Renal cortical epithelial cell (primary cell): ENCODE results near the gene ELMO1. TPM values are rescaled to one million over a fixed set of nuclear protein-coding genes. Genes with fewer than 3 reads are reported as not detected.
A peak's percentile ranks its signal among the peaks of the same experiment; 100 is the strongest.

Experiments used
- DNase-seq: peaks from one replicate; pipeline ENCODE4 v3.0.0-alpha.2; 2011; ENCODE audit warnings: low read depth
- total RNA-seq: library from RNA; depleted of rRNA; stranded (reverse); fragments of >200 nt; gene quantifications from 2 replicates; pipeline ENCODE4 v1.2.3, GENCODE V29; 2014

The ELMO1 gene
- total RNA-seq, 1 donor from 2014 or later, result 1.7 TPM

DNA sequence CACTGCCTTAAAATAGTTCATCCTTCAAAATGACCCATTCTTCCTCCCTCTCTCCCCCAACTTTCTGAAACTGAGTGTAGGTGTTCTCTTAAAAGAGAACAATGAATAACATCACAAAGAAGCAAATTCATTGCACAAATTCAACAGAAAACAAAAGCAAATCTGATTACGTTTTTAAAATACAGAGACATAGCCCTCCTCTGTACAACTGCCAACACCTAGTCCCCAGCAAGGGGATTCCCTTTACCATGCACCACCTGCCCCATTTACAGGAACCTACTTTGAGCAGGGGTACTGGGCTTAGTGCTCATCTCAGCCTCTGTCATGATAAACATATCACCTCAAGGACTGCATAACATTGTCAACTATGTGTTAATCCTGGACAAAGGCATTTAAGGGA is 421.6 kb downstream of the ELMO1 start:
- DNase-seq, result no peak

DNA sequence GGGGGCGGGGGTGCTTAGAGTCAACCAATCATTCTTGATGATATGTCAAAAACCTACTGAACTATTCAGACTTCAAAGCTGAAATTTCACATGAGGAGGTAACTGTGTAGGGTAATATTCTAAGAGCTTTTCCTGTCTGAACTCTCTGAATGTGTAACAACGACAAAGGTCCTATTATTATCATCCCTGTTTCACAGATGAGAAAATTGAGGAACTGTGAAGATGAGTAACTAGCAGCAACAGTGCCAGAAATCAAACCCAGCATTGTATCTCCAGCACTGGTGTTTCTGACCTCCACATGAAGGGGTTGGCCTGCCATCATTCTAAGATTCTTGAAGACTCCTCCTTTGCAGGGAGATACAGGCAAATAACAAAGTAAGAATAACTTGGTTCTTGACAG is 429.7 kb downstream of the ELMO1 start:
- no peak for DNase-seq

DNA sequence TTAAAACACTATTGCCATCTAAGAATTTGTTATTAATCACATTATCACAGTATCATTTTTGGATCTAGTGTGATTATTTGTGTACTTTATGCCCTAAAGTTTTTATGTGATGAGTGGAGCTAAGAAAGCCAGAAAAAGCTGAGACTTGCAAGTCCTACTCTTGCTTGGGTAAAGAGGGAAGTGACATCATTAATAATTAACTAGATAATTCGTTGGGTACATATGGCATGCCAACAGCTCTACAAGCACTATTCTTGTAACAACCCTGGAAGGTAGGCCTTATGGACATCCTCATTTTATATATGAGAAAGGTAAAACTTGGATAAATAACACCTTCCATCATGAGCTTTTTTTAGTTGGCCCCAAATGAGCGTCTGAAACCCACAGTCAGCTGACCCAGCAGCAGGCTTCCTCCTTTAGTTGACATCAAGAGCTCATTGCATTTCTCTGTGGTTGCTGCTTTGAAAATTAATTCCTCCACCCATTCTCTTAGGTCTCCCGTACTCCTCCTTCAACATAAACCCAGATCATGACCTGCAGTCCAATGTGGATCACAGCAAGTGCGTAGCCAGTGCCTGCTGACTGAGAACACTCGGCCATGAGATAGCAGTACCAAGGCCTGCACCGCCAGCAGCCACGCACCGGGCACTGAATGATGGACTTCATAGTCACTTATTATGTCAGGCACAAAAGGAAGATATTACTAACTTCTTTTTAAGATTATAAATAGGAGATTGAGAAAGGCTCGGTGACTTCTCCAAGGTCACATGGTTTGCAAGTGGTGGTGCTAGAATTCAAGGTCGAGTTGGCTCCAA is 432.4 kb downstream of the ELMO1 start:
- DNase-seq, result peak; percentile 33

DNA sequence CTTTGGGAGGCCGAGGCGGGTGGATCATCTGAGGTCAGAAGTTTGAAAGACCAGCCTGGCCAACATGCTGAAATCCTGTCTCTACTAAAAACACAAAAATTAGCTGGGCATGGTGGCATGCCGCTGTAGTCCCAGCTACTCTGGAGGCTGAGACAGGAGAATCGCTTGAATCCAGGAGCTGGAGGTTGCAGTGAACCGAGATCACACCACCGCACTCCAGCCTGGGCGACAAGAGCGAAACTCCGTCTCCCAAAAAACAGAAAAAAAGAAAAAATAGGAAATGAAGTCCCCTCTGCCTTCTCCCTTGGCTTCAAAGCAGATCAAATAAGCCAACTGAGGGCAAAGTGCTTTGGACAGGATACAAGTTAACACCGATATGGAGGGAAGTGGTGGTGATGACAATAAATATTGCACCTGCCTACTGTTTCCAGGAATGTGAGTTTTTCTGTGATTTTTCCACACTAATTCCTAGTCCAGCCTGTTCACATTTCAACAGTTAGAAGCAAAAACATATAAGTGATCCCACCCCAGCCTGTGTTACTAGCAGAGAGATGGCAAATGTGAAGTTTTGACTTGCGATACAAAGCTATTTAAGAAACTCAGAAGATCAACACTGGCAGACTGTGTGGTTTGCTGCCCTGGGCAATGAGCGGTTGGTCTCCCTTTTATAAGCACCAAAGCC is 433.2 kb downstream of the ELMO1 start:
- DNase-seq, result no peak

DNA sequence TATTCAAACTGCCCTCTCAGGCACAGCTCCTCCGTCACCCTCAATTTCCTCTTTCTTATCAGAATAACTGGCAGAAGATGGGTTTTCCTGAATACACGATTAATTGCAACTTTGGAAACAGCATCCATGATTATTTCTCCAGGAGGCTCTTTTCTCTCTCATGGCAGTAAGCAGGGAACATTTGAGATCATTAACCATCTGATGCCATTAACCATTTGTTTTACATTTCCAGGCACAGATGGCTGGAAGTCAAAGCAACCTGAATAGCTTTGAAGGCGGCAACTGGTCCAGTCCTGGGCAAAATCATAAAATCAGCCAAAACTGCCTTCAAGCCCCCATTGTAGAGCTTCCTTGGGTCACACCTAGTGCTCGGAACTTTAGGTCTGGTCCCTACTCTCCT is 434.9 kb downstream of the ELMO1 start:
- DNase-seq, result no peak

DNA sequence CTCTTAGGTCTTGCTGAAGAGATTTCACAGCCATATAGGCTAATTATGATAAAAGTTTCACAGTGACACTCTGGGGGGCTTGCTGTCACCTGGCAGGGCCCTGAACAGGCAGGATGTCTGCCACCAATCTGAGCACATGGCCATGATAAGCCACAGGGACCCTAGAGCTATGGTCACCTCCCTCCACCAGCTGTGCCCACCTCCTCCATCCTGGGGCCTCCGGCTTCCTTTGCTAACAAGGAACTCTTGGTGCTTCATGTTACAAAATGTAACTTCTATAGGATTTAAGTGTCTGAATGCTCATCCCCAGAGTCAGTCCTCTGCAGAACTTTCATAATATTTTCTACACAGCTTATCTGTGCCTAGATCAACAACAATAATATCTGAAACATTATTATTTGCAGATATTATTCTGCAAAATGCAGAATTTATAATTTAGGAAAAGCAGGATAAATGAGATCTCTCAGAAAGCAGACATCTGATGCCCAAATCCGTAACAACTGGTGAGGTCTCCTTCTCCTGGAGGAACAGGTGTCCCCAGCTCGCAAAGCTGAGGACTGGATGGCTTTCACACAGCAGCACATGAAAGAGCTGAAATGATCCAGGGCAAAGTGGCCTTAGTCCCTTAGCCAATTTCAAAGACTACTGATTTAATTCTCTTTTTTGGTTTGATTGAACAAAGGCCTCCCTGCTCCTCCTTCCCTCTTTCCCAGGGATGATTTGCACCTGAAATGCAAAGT is 437.3 kb downstream of the ELMO1 start:
- DNase-seq, result no peak

DNA sequence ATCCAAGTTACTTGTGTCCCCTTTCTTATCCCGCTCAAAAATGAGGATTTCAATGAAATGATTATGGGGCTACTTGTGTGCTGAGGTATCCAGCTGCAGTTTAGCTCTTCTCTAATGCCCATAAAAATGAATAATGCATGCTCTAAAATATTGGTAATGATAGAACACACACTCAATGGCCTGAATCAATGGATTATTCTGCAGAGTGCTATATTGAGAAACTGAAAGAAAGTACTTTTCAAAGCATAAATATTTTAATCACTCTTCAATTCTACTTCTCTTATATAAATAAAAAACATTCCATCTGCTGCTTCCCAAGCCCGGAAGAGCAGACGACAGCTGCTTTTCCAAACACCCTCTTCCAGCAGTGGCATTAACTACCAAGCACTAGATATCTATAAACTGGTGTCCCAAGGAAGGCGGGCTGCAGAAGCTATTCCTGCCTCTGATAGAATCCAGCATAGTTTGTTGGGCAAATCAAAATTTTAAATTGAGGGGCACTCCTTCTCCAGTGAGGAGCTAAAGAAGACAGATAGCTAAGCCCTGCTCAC is 439.5 kb downstream of the ELMO1 start:
- DNase-seq, result no peak

DNA sequence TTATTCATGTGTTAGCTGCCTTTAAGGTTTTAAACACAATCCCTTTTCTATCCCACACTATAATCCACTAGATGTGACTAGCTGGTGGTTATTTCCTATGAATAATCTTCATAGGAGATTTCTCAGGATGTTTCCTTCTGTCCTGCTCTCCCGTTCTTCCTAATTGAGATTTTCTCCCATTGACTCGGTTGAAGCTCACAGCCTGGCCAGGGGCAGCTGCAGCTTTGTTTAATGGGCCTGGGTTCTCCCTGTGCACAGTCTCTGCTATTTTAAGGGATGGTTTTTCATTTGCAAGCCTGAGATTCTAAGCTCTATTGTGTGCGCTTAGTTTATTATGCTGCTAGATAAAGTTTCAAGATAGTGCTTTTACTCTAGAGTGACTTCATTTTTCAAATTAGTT is 441.0 kb downstream of the ELMO1 start:
- DNase-seq, result no peak

DNA sequence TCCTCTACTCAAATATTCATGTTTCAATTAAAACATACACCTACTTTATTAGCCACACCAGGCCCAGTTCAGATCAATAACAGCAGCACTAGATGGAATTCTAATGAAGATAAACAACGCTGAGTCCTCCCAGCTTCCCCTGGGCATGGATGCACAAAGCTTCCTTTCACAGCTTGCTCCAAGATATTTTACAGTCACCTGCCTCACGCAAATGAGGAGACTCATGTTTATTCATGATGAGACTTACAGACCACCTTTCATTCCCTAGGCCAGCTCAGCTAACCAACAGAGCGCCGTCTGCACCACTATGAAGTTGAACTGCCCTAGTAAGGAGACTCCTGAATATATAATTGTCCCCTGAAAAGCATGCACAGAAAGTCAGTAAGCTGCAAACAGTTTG is 441.4 kb downstream of the ELMO1 start:
- no peak for DNase-seq

DNA sequence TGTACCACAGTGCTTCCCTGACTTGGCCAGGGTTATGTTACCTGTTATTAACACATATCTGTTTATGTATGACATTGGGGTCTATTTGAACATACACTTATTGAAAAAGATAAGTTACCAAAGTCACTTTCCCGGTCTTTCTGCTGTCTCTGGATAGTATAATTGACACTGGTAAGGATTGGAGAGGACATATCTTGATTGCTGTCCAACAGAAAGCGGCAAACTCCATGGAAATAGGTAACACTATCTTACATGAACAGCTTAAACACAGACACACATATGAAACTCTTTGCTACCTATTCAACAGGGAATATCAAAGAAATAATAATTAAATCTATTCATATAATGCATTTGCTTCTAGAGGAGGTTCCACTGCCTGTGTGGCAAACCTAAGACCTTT is 441.9 kb downstream of the ELMO1 start:
- no peak for DNase-seq

DNA sequence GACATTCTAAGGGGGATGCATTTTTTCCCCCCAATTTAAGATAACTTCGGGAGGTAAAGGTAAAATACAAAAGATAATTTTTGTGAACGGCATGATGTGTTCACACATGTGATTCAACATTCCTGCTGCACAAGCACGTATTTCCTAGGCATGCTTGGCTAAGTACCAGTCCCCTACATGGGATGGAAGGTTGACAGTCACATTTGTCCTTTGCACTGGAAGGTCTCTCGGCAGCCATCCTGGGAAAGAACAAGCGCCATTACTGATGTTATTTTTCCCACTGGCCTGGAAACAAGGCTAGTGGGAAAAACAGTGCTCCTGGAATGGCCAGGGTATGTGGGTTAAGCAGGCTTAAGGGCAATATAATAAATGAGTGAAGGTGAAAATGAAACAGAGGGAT is 448.2 kb downstream of the ELMO1 start:
- no peak for DNase-seq

DNA sequence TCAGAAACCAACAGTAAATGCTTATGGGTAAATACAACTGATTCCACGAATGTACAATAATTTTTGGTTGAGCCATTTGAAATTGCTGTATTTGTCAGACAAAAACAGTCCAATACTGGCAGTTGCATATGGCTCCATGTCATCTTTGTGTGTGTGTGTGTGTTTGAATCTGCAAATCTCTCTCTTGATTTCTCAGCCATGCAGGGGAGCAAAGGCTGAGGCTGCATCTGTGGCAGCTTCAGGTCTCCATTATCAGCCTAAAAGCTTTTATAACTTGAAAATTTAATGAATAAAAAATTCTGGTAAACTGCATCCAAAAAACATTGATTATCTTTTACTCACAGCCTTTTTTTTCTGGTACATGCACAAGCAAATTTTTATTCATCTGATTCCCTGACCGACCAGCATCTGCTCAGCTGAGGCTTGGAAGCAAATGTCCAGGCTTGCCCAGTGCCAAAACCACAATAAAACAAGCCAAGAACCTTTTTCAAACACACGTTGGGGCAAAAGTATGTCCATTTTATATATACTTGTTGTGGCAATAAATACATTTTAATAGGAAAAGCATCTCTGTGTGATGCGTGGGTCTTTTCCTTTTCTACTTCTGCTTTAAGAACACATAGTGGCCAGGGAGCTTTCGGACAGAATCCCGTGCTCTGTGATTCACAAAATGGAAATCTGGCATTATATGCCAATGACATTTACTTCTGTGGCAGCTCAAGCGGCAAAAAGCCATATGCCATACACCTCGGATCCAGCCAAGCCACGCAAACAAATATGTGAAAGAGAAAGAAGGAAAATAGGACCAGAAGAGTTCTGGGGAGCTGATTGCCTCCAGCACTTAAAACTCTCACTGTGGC is 448.8 kb downstream of the ELMO1 start:
- DNase-seq, result no peak

DNA sequence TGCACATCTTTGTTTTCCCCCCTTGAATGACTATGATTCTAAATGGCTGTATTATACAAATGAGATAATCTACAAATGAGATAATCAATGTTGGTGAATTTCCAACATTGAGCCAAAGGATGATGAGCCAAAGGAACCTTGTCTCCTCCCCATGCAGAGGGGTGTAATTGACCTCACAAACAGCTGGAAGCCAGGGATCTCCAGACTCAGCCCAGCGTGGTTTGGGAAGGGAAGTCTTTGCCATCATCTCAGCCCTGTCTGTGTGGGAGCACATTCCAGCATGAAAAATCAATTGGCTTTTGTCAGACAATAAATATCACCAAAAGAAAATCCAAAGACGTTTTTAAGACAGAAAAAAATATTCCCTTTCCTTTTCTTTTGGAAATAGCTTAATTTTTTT is 452.9 kb downstream of the ELMO1 start:
- DNase-seq, result no peak

DNA sequence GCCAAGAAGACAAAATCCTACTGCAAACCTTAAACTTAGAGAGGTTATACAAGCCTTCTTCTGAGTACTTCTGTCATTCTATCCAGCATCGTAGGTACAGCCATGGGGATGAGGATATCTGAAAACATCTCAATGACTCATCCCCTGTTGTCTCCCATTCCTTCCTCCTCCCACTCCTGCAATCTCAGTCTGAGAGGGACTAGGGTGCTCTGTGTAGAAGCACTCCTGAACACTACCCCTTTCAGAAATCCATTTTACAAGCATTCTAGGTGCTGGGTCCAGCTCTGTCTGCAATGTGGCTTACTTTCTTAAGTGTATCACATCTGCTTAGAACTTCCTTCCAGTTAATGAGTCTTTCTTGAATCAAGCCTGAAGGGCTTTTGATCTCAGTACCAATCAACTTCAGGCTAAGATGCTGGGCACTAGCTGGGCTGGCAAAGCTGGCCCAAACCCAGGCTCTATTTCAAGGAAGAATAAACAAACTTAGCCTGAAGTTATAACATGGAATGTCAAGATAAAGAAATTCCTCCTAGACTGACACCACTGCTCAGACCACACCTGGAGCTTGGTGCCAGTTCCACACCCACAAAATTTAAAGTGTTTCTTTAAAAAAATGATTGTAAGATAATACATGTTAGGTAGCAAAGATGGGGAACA is 454.1 kb downstream of the ELMO1 start:
- no peak for DNase-seq

DNA sequence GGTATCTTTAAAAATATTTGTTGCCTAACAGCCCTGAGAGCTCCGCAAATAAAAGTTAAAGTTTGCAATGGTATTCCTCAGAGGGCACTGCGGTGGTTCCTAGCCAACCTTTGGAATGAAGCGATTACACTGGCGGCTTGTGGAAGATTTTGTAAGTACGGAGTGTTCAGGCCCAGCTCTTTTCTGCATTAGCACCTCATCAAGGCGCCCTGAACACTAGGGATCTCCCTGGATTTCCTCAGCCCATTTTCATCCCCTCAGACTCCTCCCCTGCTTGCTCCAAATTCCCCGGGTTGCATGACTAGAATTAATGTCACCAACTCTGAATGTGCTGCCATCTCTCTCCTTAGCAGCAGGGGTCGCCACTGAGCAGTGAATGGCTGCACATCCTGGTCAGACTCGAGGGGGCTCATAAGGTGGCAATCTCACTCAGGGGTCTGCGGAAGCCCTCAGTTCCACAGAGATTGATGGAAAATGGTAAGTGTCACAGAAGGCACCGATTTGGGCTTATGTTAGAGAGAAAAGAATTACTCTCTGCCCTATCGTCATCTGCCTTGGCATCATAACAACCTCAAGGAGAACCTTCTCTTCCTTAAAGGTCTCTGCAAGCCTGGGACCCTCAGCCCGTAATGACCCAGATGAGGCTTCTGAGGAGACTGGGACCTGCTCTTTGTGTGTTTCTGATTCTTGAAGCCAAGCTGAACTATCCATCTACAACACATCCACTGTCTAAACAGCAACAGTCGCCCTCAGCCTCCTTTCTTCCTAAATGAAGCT is 461.5 kb downstream of the ELMO1 start:
- peak; percentile 47 for DNase-seq

DNA sequence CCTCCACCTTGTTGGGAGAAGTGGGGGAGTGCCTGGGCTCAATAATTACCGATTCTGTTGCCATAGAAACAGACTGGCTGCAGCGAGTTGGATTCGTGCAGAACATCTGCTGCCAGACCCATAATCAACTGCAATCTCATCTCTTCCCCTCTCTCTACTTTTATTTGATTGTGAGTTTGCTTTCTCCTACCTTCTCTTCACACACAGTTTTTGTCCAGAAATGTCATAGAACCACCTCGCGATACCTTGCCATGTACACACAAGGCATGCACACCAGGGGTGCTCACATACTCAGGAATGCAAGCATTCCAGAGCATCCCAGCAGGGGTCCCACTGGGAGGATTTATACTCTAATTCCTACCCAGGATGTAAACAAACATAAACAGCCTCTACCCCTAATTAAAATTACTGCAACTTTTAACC is 462.1 kb downstream of the ELMO1 start:
- DNase-seq, result peak; percentile 7

DNA sequence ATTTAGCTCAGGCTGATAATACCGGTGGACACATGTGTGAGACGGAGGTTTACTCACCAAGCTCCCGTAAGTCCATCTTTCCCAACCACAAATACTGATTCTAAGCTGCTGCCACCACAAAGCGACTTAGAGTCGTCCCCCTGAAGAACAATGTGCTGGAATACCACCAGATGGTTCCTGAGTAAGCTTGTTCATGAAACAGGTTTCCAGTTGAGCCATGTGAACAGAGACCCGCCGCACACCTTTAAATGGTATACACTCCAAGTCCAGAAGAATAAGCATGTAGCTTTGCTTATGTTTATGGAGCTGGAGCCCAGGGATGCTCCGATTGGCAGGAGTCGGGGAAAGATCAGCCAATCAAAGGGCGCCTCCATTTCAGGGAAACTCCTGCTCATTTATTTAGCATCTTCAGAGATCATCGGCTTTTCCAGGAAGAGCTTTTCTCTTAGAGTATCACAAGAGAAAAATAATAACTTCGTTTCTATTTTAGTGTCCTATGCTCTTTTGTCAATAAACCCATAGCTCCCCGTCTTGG is 462.7 kb downstream of the ELMO1 start:
- DNase-seq, result no peak

DNA sequence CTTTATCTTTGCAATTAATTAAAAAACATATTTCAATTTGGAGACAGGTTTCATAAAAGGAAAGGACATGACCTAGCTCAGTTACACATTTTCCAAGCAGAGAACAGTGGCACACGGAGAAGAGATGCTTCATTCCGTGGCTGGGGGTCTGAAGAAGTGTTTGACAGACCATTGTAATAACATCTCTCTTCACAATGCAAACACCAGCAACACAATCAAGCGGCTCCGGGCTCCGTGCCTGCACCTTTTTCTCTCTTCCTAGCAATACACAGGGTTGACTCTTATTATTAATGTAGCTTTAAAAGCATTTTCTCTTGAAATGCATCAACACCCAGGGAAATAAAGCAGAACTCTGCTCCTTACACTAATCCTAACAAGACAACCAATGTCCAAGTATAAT is 463.3 kb downstream of the ELMO1 start:
- DNase-seq, result no peak

DNA sequence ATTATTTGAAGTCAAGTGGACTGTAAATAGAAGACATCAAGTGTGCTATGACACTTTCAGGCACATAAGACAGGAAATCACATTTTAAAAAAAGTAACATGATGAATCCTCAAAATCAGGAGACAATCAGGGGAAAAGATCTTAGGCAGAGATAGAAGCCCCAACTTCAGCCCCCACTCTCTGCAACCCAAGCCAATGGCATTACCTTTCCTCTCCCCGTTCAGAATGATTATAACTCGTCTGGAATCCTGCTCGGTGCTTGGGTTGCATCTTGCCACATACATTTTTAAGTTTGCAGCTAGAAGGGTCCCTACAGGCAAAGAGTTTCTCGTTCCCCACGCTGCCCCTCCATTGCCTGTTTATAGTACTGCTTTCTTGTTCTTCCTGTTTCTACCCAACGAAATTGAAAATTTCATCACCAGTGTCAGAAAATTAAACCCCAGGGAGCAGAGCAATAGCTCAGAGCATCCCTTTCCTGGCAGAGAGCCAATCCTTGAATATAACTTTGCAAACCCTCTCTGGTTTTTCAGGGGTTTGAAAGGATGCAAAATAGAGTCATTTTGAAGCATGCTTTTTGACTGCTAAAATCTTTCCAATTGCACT is 463.9 kb downstream of the ELMO1 start:
- no peak for DNase-seq
